ENCODE data around the gene BICDL1.
"Not testable (repeated sequence)": the region's sequence is repeated elsewhere in the genome, so short reads cannot be mapped to it uniquely, and the experiment has no call there.

Gene BICDL1, protein sequence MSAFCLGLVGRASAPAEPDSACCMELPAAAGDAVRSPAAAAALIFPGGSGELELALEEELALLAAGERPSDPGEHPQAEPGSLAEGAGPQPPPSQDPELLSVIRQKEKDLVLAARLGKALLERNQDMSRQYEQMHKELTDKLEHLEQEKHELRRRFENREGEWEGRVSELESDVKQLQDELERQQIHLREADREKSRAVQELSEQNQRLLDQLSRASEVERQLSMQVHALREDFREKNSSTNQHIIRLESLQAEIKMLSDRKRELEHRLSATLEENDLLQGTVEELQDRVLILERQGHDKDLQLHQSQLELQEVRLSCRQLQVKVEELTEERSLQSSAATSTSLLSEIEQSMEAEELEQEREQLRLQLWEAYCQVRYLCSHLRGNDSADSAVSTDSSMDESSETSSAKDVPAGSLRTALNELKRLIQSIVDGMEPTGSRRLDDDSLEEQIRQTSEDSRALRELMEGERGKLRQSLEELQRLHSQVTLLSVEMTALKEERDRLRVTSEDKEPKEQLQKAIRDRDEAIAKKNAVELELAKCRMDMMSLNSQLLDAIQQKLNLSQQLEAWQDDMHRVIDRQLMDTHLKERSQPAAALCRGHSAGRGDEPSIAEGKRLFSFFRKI
- 314 reads per million, percentile 96 among the genes with 10 or more reads in this experiment for total RNA-seq

DNA sequence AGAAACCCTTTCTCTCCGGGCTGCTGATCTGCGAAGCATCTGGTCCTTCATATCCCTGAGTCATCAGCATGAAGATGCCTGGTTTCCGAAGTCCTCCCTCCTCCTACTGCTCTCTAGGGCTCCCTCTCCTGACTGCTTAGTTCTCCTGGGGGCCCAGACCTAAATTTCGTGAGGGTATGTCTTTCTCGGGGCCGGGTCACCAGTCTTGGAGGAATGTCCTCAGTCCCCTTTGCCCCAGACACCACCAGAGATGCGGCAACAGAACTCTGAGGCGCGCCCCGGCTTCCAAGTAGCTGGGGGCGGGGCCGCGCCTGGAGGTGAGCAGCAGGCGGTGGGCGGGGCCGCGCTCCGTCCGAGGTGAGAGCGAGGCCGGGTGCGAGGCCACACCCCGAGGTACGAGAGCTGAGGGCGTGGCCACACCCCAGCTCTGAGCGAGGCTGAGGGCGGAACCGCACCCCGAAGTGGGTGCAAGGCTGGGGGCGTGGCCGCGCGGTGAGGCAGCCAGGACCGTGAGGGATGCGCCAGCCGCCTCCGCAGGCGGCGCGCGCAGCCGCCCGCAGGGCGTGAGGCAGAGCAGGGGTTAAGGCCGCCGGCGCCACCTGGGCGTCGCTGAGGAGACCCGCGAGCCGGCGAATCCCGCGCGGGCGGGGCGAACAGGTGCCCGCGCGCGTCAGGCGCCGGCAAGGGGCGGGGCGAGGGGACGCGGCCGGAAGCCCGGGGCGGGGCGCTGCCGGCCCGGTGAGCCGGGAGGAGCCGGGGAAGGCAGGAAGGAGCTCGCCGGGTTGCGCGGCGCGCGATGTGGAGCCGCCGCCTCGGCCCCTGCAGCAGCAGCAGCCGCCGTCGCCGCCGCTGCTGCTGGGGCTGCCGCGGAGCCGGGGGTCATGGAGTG lies at the start of gene BICDL1:
Gene BICDL1 (plus strand): TSS at position 765 of the 889 bp plus-strand sequence. CDS start 633 bp downstream, outside the sequence.
- peak; percentile 97 for DNase-seq

DNA sequence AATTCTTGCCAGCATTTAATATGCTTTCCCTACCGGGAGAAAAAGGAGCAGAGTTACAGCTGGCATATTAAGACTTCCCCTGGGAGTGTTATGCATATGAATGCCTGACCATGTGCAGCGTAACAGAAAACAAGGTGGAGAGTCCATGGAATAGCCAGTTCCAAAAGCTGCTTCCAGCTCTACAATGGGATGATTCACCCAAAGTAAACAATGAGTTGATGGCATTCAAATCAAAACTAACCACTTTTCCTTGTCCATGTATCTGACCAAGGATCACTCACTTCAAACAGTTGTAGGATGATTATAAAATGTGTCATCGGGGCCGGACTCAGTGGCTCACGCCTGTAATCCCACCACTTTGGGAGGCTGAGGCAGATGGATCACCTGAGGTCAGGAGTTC lies 48.1 kb upstream of the BICDL1 start:
- DNase-seq, result no peak

DNA sequence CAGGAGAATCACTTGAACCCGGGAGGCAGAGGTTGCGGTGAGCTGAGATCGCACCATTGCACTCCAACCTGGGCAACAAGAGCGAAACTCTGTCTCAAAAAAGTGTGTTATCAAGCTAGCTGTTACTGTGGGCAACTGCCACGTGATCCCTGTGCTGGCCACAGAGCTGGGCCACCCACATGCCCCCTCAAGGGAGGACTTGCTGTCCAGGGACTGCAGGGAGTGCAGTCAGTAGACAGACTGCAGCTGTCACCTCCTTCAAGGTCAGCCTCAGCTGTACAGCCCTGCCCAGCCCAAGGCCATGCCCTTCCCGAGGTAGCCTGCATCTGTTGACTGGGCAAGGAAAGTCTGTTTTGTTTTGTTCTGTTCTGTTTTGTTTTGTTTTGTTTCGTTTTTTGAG lies 46.6 kb upstream of the BICDL1 start:
- no peak for DNase-seq

DNA sequence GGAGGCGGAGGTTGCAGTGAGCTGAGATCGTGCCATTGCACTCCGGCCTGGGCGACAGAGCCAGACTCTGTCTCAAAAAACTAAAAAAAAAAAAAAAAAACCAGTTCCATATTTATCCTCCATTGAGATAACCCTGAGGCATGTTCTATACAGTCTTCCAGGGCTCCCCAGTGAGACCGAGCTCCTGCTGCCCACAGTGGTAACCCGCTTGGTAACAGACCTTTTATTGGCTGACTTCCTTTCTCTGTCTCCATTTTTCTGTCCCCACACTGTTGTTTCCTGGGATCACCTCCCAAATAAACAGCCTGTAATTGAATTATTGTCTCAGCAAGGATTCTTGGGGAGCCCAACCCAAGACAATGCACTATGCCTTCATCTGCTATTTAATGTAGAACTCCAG lies 42.8 kb upstream of the BICDL1 start:
- no peak for DNase-seq

DNA sequence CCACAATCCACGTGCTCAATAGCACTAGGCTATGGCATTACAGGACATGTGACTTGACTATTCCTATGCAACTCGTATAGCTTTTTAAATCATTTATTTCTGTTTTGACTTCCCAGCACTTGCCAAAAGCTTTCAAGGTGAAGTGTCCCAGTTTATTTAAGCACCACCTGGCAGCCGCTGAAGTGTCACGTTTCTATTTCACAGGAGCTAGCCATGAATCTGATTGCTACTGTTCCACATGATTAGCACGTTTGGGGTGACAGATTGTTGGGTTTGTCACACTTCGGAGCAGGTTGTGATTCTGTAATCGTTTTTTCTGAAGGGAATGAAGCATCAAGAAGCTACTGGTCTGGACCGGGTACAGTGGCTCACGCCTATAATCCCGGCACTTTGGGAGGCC lies 39.9 kb upstream of the BICDL1 start:
- no peak for DNase-seq

DNA sequence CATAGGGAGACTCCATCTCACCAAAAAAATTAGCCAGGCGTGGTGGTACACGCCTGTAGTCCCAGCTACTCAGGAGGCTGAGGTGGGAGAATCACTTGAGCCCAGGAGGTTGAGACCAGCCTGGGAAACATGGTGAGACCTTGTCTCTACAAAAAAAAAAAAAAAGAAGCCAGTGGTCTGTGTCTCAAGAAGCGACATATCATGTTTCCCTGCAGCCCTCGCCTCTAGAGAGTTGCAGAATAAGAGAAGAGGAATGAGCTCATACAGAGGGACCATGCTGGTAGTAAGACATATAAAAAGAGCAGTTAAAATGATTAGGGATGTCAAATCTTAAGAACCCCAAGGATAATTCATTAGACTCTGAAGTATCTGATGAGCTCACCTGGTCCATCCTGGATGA lies 39.4 kb upstream of the BICDL1 start:
- no peak for DNase-seq

DNA sequence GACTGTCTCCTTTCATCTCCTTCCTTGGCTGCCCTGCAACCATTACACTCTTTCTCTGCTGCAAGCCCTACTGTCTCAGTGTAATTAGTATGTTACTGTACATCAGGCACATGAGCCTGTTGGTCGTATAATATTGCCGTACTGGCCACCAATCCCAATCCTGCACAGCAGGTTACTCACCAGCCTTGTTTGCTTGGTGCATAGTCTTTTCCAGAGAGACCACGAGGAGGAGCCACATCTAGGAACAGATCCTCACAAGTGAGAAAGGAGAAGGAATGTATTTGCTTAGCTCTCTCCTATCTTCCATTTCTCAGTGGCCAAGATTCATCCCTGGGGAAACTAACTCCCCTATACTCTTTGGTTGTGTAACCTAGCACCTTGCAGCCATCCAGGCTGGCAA lies 33.0 kb upstream of the BICDL1 start:
- DNase-seq, result no peak

DNA sequence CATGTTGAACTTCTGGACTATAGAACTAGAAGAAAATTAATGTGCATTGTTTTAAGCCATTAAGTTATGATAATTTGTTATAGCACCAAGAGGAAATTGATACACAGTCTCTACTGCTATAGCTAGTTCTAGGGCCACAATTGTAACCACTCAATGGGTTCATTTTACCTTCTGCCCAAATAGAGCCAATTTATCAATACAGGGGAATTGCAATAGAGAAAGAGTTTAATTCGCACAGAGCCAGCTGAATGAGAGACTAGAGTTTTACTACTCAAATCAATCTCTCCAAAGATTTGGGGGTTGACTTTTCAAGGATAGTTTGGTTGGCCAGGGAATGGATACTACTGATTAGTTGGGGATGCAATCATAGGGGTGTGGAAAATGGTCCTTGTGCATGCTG lies 31.9 kb upstream of the BICDL1 start:
- no peak for DNase-seq

DNA sequence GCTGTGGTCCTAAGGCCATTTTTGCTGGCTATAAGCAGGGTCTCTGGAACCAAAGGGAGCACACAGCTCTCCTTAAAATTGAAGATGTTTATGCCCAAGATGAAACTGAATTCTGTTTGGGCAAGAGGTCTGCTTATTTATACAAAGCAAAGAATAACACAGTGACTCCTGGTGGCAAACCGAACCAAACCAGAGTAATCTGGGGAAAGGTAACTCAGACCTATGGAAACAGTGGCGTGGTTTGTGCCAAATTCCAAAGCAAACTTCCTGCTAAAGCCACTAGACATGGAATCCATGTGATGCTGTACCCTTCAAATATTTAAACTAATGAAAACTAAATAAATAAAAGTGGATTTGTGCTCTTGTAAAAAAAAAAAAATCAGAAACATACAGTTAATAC lies 29.6 kb upstream of the BICDL1 start:
- DNase-seq, result no peak

DNA sequence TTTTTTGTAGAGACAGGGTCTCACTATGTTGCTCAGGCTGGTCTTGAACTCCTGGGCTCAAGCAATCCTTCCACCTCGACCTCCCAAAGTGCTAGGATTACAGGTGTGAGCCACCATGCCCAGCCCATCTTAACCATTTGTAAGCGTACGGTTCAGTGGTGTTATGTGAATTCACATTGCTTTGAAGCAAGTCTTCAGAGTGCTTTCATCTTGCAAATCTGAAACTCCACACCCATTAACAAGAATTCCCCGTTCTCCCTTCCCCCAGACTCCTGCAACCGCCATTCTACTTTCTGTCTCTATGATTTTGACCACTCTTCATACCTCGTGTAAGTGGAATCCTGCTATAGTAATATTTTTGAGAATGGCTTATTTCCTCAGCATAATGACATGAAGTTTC lies 24.9 kb upstream of the BICDL1 start:
- no peak for DNase-seq

DNA sequence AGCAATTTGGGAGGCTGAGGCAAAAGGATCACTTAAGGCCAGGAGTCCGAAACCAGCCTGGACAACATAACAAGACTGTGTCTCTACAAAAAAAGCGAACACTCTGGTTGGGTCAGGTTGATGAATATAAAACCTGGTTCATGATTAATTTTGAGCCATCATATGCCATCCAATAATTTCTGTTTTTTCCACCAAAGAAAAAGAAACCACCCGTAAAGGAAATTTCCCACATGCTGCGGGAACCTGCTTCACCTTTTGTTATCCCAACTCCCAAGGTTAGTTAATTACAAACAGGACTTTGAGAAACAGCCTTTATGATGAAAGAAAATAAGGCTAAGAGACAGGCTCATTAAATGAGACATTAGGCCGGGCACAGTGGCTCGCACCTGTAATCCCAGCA lies 24.1 kb upstream of the BICDL1 start:
- DNase-seq, result no peak

DNA sequence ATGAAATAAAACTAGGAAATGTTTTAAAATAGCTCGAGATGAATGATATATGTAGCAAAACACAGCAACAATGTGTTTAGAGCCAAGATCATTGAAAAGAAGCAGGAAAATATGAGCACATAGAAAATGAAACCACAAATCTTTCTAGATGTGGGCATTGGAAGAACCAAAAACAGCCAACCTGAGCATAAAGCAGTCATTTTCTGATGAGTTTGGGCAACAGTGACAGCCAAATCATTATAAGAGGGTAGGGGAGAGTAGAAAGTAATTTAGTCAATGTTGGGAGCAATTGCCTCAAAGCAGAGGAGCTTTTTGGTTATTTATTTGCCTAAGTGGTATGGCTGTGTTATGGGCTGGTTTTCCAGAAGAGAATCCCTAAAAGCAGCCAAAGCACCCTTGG lies 8.8 kb upstream of the BICDL1 start:
- no peak for DNase-seq

DNA sequence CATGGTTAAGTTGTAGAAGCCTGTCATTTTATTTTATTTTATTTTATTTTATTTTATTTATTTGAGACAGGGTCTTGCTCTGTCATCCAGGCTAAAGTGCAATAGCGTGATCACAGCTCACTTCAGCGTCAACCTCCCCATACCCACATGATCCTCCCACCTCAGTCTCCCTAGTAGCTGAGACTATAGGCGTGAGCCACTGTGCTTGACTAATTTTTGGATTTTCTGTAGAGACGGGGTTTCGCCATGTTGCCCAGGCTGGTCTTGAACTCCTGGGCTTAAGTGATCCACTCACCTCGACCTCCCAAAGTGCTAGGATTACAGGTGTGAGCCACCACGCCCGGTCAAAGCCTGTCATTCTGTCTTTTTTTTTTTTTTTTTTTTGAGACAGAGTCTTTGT lies 8.3 kb upstream of the BICDL1 start:
- not testable (repeated sequence) for DNase-seq

DNA sequence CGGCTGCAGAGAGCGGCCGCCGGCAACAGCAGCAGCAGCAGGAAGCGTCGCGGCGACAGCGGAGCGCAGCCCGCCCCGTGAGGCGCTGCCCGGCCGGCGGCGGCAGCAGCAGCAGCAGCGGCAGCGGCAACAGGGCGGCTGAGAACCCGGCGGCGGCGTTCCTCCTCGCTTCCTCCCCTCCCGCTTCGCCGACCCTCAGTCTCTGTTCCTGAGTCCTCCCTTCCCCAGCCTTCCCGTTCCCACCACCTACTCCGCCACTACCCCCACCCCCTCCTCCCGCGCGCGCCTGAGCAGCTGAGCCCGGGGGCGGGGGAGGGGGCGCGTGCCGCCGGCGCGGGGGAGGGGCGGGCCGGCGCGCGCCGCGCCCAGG lies 310 bp downstream of the BICDL1 start:
- peak; percentile 23 for DNase-seq

DNA sequence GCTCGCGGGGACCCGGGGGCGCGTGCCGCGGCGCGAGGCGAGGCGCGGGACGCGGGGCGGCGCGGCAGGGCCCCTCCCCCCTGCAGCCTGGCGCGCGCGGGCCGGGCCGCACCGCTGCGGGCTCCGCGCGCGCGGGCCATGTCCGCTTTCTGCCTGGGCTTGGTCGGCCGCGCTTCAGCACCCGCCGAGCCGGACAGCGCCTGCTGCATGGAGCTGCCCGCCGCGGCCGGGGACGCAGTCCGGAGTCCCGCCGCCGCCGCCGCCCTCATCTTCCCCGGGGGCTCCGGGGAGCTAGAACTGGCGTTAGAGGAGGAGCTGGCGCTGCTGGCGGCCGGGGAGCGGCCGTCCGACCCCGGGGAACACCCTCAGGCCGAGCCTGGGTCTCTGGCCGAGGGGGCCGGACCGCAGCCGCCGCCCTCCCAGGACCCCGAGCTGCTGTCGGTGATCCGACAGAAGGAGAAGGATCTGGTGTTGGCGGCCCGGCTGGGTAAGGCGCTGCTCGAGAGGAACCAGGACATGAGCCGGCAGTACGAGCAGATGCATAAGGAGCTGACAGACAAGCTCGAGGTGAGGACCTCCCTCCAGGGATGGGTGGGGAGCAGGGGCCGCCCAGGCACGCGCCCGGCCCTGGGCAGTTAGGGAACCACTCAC lies 820 bp downstream of the BICDL1 start:
- peak; percentile 62 for DNase-seq

DNA sequence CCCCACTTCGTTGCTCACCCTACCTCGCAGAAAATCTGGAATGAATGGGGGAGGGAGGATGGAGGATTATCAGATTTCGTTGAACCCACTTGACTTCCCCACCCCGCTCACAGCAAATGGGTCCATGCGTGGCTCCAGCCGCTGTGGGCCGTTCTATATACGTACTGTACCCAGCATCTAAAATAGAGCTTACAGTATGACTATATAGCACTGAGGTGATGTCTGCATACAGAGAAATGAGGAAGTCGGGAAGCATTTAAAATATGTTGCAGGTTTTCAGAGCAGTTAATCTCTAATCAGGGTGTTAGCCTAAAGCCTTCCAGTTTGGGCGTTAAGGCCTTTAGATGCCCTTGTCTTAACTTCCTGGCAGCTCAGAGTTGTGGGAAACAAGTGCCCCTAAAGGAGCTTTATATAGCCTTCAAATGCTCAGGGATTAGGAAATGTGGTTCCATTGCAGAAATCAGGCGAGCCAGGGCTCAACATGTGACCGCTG lies 1.4 kb downstream of the BICDL1 start:
- DNase-seq, result no peak

DNA sequence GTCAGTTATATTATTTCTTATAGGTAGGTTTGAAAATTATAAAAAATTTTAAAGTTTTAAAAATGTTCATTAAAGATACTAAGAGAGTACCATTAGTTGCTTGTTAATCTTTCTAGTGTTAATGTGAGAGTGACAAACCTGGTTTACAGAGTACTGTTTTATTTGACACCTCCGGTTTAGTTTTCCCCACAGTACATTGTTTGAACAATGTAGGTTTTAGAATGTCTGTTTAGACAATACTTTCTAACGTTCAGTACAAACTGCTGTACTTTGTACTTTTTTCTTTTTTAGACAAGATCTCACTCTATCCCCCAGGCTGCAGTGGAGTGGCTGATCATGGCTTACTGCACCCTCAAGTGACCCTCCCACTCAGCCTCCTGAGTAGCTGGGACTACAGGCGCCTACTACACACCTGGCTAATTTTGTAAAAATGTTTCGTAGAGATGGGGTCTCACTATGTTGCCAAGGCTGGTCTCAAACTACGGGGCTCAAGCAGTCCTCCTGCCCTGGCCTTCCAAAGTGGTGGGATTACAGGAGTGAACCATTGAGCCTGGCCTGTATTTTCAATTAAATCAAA lies 3.2 kb downstream of the BICDL1 start:
- DNase-seq, result no peak

DNA sequence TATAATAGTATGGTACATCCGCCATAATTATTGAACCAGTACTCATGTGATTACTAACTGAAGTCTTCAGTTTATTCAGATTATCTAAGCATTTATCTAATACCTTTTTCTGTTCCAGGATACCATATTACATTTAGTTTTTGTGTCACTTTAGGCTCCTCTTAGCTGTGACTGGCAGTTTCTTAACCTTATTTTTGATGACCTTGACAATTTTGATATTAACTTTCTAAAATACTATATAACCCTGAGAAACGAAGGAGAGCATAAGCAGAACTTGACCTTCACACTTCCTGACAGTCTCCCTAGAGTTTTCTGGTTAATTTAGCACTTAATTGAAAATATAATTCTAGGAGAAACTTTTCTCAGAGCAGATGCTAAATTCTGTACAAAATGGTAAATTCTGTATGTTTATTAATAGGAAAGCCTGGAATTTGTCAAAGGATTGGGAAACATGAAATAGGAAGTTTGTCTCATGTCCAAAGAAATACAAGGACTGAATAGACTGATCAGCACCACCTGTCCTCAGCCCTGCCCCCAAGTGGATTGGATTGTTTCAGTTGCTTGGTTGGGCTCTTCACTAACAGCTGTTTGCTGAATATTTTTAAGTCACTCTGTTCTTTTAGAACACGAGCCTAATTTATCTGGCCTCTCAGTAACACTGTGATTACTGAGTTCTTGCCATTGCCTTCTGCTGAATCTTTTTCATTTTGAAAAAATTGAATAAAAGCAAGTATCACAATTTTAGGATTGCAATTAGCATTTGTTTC lies 6.0 kb downstream of the BICDL1 start:
- DNase-seq, result no peak

DNA sequence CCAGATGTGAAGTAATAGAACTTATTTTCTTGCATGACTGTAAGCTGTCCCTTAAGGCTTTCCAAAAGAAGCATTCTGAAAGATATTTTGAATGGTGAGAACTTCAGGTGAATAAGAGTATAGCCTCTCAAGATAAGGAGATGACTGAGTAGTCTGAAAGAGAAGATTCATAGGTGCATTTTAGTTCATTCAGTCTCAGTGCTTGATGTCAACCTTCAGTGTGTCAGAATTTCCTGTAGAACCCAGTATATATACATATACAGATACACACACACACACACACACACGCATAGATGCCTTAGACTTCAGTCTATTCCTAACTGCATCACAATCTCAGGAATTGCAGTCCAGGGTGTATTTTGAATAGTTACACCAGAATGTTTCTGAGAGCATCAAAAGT lies 7.4 kb downstream of the BICDL1 start:
- DNase-seq, result no peak

DNA sequence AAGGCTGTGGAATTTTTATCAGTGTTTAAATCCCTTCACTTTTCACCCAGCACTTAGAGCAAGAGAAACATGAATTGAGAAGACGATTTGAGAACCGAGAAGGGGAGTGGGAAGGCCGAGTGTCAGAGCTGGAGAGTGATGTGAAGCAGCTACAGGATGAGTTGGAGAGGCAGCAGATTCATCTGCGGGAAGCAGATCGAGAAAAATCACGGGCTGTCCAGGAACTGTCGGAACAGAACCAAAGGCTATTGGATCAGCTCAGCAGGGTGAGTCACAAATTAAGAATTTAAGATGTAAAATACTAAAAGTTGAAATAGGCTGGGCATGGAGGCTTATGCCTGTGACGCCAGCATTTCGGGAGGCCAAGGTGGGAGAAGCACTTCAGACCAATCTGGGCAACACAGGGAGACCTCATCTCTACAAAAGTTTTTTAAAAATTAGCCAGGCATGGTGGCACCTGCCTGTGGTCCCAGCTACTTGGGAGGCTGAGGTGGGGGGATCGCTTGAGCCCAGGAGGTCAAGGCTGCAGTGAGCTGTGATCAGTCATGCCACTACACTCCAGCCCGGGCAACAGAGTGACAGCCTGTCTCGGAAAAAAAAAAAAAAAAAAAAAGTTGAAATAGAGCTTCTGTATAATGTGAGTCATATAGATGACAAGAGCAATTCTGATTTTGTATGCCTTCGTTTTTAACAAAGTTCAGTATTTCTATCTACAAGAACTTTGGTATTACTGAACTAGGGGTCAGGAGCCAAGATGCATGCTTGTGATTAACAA lies 9.6 kb downstream of the BICDL1 start:
- no peak for DNase-seq

DNA sequence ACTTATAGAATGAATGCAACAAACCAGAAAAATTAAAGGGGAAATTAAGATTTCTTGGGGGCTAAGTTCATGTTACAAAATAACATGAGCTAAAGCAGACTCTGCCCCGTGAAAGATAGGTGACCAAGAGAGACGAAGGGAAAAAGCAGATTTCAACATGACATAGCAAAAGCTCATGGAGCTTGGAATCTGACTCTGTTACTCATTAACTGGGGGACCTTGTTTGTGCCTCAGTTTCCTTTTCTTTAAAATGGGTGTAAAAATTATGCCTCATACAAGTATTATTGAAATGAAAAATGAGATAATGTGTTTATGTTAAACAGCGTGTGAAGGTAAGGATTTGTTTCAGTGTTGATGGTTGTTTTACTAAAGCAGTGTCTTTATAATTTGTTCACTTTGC lies 11.5 kb downstream of the BICDL1 start:
- DNase-seq, result no peak
